HG02981 (cell line): ENCODE results near the gene CARD11.

ENCODE experiments used
- ATAC-seq: cut with Tn5 transposase; IDR thresholded peaks from one replicate; pipeline ENCODE4 v1.9.1; 2021; ENCODE audit warnings: mild to moderate bottlenecking, moderate library complexity; ENCODE audit not compliant: unreplicated experiment

CARD11 gene

GRCh38 chr7:2945171-2945570, 98.5 kb downstream of the CARD11 start:
- no peak for ATAC-seq

- ATAC-seq: no peak
Measured at GRCh38 chr7:2944739-2945138, 98.9 kb downstream of the CARD11 start.

- ATAC-seq: no peak
Measured at GRCh38 chr7:2943851-2944601, 99.6 kb downstream of the CARD11 start.

GRCh38 chr7:2941216-2941859, 102.3 kb downstream of the CARD11 start:
- no peak for ATAC-seq

DNA sequence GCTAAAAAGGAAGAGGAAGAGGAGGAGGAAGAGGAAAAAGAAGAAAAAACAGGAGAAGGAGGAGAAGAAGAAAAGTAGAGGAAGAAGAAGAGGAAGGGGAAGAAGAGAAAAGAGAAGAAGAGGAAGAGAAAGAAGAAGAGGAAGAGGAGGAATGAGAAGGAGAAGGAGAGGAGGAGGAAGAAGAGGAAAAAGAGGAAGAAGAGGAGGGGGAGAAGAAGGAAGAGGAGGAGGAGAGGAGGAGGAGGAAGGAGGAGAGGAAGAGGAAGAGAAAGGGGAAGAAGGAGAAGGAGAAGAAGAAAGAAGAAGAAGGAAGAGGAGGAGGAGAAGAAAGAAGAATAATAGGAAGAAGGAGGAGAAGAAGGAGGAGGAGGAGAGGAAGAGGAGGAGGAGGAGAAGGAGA, 103.2 kb downstream of the CARD11 start:
- no peak for ATAC-seq

DNA sequence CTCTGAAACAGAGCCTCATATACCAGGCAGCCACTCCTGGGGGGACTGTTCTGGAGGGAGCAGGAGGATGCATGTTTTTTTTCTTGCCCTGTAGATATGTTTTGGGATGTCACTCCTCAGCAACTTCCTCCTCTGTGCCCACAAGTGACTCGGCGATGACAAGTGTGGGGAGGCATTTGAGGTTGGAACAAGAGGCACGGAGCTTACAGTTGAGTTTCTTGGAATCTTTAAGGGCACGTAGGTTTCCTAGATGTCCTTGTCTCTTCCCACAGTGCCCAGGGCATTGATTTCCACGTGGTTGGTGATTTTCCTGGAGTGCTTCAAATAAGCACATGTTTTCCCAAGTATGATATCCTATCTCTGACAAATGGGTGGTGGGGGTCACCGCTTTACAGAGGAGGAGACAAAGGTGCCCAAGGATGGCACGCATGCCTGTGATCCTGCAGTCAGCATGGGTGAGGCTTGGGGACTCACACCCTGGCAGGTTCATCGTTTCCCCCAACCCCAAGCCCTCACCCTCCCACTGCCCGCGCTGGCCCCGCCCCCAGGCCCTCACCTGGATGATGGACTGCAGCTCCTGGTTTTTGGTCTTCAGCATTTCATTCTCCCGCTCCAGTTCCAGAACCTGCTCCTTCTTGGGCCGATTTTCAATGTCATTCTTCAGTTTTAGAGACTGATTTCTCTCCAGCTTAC, 104.3 kb downstream of the CARD11 start:
- ATAC-seq: no peak

DNA sequence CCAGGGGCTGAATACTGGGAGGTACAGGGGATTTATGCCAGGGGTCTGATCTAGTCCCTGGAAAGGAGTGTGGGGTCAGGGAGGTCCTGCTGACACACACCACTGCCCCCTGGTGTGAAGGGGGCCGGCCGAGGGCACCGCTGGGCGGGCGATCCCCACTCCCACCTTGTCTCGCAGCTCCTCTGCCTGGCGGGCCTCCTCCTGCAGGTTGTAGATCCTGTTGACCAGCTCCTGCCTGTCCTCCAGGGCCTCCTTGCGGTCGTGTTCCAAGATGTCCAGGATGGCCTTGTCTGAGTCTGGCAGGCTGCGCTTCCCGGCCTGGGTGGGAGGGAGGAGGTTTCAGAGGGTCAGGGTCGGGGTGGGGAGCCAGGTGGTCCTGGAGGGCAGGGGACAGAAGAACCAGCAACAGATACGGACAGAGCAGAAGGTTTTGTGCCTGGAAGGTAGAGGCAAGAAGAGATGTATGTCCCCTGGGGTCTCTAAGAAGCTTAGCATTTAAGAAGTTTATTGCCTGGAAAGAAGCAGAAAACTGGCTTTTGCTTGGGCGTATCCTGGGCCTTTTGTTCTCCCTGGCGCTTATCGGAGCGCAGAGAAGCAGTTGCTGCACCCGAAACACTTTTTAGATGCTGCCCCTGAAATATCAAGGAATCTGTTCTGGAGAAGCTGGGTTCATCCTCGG, 105.0 kb downstream of the CARD11 start:
- no peak for ATAC-seq

DNA sequence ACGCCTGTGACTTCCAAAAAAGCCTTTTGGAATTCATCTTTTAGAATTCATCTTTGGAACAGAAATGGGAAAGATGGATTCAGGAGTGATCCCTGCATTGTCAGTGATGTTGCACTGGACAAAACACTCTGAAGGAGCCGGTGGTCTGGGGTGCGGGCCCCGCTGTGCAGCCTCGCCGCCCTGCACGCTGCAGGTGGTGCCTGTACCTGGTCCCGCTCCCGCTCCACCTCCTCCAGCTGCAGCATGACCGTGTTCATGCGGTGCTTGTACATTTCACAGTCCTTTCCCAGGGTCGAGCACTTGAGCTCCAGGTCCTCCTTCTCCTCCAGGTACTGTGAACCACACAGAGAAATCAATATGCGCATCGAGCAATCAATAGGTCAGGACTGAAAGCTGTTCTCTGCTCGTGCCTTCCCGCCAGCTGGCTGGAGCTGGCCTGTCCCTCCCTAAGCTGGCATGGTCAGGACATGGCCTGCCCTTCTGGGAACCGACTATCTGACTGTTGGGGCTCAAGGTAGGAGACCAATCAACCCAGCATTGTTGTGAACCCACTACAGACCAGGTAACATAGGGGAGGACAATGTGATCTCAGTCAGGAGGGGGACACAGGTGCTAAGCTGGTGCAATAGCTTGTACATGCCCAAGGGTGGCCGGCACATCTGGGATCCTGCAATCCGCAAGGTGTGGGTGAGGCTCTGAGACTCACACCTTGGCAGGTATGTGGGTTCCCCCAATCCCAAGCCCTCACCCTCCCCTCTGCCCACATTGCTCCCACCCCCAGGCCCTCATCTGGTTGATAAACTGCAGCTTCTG, 105.8 kb downstream of the CARD11 start:
- ATAC-seq: no peak

DNA sequence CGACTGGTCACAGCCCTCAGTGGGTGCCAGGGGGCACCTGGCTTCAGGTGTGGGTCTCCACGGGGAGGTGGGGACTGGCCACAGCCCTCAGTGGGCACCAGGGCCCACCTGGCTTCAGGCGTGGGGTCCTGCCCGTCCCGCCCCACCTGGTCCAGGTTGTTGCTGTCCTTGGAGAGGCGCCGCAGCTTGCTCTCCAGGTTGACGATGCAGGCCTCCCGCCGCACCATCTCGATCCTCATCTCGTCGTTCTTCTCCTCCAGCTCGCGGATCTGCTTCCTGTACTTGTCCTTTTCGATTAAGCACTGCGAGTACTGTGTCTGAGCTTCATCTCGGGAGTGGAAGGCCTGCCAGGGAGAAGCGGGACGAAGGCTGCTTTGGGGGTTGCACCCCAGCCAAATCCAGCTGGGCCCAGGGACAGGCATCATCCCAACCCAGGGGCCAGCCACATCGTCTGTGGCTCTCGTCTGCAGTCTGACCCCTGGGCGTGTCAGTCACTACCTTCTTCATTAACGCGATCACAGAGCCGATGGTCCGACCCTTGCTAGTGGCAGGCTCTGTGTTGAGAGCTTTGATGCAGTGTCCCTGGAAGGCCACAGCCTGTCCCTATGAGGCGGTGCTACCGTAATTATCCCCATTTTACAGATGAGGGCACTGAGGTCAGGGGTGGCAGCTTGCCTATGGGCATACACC, 106.6 kb downstream of the CARD11 start:
- ATAC-seq: no peak

GRCh38 chr7:2936301-2936700, 107.4 kb downstream of the CARD11 start:
- no peak for ATAC-seq

DNA sequence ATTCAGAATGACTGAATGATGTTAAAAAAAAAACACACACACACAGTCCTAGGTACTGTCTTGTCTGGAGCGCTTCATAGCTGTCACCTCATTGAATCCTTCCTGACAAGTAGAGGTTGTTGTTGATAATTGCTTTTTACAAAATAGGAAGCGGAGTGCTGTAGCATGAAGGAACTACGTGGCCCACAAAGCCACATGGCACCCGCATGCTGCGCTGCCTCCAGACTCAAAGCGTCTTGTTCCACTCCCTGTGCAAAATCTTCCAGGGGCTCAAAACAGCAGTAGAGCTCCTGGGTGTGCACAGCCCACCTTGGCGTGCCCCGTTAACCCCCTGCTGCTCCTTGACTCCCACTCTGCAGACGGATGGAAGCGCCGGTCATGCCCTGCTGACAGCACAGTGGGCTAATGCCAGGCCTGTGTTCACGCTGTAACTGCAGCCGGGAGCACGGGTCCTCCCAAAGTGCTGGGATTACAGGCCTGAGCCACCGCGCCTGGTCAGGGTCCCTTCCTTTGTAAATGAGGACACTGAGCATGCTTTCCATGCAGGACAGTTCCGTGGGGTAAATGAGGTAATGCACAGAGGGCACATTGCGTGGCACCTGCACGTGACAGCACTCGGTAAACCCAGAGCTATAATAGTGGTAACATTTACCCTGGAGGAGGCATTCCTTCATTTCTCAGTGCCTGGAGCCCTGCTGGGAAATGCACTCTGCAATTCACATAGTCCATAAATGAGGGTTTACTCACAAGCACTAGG, 108.5 kb downstream of the CARD11 start:
- no peak for ATAC-seq

DNA sequence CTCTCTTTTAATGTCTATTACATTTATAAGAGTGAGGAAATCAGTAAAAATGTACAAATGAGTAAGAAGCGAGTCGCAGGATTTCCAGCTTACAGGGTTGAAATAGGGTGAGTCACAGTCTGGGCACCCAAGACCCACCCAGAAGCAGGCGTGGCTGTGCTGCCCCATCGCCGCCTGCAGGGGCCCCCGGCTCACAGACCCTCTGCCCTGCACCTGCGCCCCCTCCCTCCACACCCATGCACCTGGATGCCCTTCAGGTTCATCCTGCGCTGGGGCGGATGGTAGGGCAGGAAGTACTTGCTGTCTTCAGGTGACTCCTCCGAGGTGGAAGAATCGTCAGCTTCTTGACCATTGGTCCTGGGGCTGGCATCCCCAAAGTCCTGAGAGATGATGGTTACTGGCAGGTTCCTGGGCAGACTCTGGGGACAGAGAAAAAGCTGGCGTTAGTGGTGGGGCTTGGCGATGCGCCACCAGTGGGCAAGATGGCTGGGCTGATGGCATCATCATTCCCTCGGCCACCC, 109.4 kb downstream of the CARD11 start:
- ATAC-seq: no peak

GRCh38 chr7:2932402-2933251, 111.0 kb downstream of the CARD11 start:
- ATAC-seq: no peak

- ATAC-seq: no peak
Measured at GRCh38 chr7:2931034-2931415, 112.6 kb downstream of the CARD11 start.

- ATAC-seq: no peak
Measured at GRCh38 chr7:2930310-2931033, 113.2 kb downstream of the CARD11 start.

- ATAC-seq: no peak
Measured at GRCh38 chr7:2929321-2930201, 114.1 kb downstream of the CARD11 start.
